Measurements from ENCODE around the gene RASGRF2.

The RASGRF2 gene

DNA sequence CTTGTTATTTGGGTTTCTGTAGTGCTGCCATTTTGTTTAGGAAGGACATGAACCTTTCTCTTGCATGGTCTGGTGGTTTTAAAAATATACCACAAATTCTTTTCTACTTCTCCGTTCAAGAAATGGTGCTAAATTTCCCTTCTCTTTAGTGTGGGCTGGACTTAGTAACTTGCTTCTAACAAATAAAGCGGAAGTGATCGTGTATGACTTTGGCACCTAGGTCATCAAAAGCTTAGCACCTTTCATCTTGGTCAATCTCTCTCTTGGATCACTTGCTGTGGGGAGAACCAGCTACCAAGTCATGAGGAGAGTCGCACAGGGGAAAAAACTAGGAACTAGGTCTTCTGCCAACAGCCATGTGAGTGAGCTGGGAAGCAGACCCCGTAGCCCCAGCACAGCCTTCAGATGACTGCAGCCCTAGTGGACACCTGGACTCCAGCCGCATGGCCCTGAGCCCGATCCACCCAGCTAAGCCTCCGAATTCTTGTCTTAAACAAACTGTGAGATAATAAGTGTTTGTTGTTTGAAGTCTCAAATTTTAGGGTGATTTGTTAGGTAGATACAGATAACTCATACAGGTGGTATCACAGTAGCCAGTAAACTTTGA is 185.3 kb downstream of the RASGRF2 start:
- no peak for DNase-seq

- DNase-seq, result peak; percentile 9
Observed at GRCh38 chr5:81146031-81146430, 185.9 kb downstream of the RASGRF2 start.

DNA sequence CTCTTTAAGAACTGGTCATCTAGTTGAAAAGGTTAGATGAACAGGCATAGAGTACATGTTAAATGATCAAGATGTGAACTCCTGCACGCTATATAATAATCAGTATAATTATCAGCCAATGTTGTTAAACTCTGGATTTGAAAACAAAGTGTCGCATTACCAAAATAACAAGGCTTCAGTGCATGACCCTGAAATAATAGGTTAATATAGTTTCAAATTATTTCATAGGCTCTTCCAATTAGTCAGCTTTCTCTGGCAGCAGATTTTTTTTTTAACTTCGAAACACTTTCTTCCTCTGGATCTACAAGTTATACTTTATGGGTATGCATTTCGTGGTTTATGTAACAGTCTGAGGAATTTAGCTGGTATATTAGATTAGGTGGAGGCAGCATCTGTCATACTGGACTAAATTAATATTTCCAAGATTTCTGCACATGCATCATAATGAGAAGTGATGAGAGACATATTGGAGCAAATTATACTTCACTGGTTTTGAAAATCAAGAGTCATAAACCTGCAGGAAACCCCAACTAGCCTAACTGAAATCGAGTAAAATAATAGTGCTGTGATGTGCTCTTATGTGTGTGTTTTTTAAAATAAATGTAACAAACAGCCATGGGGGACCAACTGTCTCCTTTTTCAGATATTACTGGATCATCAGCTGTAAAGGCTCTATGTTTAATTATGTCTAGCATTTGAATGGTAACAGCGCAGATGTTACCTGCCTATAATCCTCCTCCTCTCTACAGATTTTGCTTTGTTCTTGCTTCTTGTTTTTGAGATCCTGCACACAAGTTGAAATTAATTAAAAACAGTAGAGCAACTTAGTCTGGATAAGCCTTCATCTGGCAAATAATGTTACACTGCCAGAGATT is 187.1 kb downstream of the RASGRF2 start:
- no peak for DNase-seq

DNA sequence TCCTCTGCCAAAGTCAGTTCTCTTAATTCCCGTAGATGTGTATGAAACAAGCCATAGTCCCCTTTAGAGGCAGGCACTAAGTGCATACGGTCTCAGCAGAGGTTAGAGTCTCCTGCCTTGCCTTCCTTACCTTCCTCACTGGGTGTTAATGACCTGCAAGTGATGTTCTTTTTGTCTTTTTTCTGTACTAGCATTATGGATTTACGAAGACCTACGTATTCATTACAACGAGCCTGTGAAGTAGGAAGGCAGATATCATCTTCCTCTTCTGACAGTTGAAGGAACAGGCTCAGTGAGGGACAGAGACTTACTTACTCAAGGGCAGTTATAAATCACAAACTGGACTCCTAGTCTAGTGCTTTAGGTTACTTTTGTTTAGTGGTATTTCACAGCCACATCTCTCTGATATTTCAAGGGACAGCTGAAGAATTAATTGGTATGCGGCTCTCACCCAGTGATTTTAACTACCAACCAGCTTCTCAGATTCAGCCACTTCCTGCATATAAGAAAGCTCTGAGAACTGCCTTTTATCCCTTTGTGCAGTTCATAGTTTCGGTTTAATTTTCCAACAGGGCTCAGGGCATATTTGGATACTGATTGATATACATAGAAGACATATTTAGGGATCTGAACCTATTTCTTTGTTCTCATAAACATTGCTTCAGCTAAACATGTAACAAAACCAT is 187.9 kb downstream of the RASGRF2 start:
- no peak for DNase-seq

DNA sequence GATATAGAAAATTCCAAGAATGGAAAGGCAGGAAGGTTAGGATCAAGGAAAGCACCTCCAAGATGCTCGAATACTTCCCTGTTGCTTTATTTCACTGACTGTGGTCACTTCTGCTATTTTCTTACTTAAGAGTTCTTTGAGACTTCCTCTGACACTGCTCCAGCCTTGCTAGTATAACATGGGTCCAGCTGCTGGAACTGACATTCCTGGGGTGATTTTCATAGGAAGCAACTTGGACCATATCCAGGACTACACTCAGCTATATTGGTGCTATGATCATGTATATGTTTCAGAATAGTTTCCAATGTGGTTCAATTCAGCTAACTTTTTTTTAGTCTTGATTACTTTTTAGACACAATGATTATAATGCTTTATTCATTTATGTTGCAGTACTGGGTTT is 191.4 kb downstream of the RASGRF2 start:
- no peak for DNase-seq

GRCh38 chr5:81154725-81155124 is 194.6 kb downstream of the RASGRF2 start:
- DNase-seq, result no peak

GRCh38 chr5:81156732-81157131 is 196.6 kb downstream of the RASGRF2 start:
- no peak for DNase-seq

GRCh38 chr5:81161012-81161601 is 200.9 kb downstream of the RASGRF2 start:
- DNase-seq, result no peak

DNA sequence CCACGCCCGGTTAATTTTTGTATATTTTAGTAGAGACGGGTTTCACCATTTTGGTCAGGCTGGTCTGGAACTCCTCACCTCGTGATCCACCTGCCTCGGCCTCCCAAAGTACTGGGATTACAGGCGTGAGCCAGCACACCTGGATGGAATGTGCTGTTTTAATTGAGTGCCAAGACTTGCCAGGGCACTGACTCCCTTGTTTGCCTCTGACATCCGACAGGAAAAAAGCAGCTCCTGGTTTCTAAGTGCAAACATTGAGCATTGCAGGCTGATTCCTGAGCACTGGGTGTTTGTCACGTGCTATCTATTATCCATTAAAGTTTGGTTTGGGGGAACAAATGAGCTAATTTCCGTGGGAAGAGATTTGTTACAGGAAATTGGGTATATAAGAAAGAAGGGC is 202.3 kb downstream of the RASGRF2 start:
- DNase-seq, result no peak

- no peak for DNase-seq
Observed at GRCh38 chr5:81163651-81164050, 203.5 kb downstream of the RASGRF2 start.

GRCh38 chr5:81164476-81164875 is 204.3 kb downstream of the RASGRF2 start:
- no peak for DNase-seq

DNA sequence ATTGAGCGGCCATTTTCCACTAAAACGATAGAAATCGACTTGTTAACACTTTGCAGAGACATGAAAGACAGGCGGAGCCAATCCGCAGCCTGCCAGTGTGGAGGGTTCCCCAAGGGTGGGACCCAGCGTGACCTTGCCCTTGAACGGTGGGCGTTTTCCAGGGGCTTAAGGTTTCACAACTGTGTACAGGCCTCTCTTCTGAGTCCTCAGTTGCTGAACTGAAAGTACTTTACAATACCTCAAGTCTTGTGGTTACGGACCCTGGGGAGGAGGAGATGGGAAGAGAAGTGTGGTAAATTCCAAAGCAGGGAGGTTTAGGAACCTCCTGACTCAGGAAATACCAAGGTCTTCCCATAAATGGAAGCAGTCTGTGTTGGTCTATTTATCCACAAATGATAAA is 204.8 kb downstream of the RASGRF2 start:
- no peak for DNase-seq

- DNase-seq, result peak; percentile 23
Observed at GRCh38 chr5:81165493-81166119, 205.4 kb downstream of the RASGRF2 start.

DNA sequence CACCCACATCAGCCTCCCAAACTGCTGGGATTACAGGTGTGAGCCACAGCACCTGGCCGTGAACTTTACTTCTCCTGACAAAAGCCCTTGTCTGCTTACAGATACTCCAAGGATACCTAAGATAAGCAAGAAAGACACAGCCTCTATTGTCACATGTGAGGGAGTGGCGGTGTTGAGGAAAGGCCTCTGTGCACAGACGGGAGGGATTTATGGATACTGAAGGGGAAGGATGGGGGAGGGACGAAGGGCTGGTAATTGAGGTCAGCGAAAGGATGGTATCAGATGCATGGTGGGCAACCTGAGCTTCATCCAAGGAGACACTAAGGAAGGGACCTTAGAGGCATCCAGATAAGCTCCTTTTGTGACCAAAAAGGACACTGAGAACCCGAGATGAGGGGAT is 206.3 kb downstream of the RASGRF2 start:
- DNase-seq, result no peak

GRCh38 chr5:81167078-81167477 is 206.9 kb downstream of the RASGRF2 start:
- no peak for DNase-seq

DNA sequence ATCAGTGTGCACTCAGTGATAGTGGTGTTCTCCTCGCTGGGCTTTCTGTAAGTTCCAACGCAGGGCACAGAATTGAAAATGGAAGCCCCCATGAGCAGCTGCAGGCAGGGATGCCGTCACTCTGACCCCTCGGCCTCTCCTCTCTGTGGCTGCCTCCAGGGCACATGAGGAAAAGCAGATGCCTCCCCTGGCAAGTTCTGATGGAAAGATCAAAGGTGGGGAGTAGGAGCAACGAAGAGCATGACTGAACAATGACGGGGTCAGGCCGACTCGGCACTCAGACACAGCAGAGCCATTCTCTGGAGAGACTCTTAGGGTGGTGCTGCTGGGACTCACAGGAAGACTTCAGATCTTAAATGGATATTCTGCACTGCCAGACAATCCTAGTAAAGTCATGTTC is 207.4 kb downstream of the RASGRF2 start:
- no peak for DNase-seq

DNA sequence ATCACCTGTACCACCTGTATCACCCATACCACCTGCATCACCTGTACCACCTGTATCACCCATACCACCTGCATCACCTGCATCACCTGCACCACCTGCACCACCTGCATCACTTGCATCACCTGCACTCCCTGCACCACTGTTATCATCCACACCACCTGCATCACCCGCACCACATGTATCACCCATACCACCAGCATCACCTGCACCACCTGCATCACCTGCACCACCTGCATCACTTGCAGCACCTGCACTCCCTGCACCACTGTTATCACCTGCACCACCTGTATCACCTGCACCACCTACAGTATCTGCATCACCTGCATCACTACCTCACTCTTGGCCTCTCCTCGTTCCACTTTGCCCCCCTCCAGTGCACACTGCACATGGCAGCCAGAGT is 209.8 kb downstream of the RASGRF2 start:
- DNase-seq, result no peak

- no peak for DNase-seq
Observed at GRCh38 chr5:81171769-81172168, 211.6 kb downstream of the RASGRF2 start.

DNA sequence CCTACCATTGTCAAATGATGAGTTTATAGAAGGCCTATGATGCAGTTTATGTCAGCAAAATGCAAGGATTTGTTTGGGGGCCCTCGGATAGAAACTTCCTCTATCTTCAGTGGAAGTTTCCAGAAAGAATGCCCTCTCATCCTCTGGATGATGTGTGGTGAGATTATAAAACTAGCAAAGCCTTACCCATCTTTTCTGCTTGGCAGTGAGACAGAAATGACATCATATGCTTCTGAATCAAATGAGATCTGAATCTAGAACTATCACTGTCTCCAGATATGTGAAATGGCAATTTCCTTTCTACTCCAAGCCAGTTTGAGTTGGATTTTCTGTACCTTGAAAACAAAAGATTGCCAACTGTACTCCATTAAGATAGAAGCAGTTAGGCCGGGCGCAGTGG is 212.5 kb downstream of the RASGRF2 start:
- DNase-seq, result no peak

DNA sequence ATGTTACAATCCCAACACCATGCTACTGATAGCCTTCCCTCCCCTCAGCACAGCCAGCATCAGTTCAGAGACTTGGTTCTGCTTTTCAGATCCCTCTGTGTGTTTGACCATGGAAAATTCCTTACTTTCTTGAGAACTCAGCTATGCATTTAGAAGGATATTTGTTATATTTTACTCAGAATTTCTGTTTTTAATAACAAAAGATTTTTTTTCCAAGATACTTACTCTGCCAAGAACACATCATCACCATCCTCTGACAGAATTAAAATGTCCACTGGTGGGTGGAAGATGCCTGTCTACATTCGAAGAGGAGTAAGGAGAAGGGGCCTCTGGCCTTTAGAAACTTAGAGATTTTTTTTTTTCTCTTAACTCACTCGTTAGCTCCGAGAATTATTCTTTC is 216.9 kb downstream of the RASGRF2 start:
- DNase-seq, result no peak

GRCh38 chr5:81179959-81180358 is 219.8 kb downstream of the RASGRF2 start:
- no peak for DNase-seq

DNA sequence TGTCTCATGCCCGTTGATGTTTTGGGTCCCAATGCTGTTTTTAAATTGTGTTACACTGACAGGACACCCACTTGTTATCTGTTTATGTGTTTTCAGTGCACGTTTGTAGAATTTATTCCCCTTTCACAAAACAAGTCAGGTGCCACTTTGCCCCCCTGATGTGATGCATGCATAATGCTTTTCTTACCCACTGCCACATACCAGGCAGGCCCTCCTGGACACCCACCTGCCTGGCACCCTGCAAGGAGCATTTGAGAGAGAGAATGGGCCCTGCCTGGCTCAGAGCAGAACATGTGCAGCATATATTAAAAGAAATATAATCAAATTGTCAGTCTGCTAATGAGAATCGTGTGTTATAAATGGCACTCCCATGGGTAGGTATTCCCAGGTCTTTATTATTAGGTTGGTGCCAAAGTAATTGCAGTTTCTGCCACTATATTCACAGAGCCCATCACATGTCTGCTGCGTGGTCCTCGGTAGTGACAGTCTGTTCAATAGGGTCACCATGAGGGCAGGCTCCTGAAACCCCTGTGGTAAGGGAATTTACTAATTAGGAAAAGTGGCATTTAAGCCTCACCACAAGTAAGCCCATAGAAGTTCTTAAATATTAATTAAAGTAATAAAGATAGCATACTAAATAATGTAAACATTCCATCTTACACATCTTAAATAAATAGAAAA is 220.8 kb downstream of the RASGRF2 start:
- DNase-seq, result no peak
